Endothelial cell (in vitro differentiated cells): ENCODE results near the gene AKAP7. TPM values are rescaled to one million over a fixed set of nuclear protein-coding genes. Genes with fewer than 3 reads are reported as not detected.

Experiments
- DNase-seq: peaks from one replicate; pipeline ENCODE4 v3.0.0; 2021; ENCODE audit warnings: low spot score
- H3K27ac Mint-ChIP-seq: one replicate; pipeline ENCODE4 v1.8.0; 2021; ENCODE audit warnings: mixed read lengths, inconsistent platforms; ENCODE audit not compliant: unreplicated experiment
- H3K27me3 Mint-ChIP-seq: one replicate; pipeline ENCODE4 v1.8.0; 2021; ENCODE audit warnings: mild to moderate bottlenecking, moderate library complexity, mixed read lengths, inconsistent platforms; ENCODE audit not compliant: unreplicated experiment
- H3K36me3 Mint-ChIP-seq: one replicate; pipeline ENCODE4 v1.8.0; 2021; ENCODE audit warnings: mild to moderate bottlenecking, low read depth, mixed read lengths, inconsistent platforms; ENCODE audit not compliant: unreplicated experiment
- H3K4me1 Mint-ChIP-seq: one replicate; pipeline ENCODE4 v1.8.0; 2021; ENCODE audit warnings: mild to moderate bottlenecking, mixed read lengths, inconsistent platforms; ENCODE audit not compliant: unreplicated experiment
- H3K4me3 Mint-ChIP-seq: one replicate; pipeline ENCODE4 v1.8.0; 2021; ENCODE audit warnings: mild to moderate bottlenecking, mixed read lengths, inconsistent platforms; ENCODE audit not compliant: unreplicated experiment
- H3K9me3 Mint-ChIP-seq: one replicate; pipeline ENCODE4 v1.8.0; 2021; ENCODE audit warnings: mixed read lengths, inconsistent platforms; ENCODE audit not compliant: unreplicated experiment
- CTCF ChIP-seq: fragments of 200-600 bp; sonication (generic); IDR thresholded peaks from one replicate; pipeline ENCODE4 v1.5.0; 2021; ENCODE audit warnings: antibody characterized with exemption; ENCODE audit not compliant: unreplicated experiment
- total RNA-seq: library from RNA; stranded (reverse); fragmentation: NEBNext Ultra II Directional; extraction: Animal tissue kit (Norgen Biotek cat#: 25700); gene quantifications from one replicate; pipeline ENCODE4 v1.2.1, GENCODE V29; 2021; ENCODE audit not compliant: unreplicated experiment

Gene AKAP7
- total RNA-seq, 1 donor from 2014 or later, result 5.2 TPM

- H3K9me3 Mint-ChIP-seq, result no peaks in the 10 kb centered on the region
- H3K27ac Mint-ChIP-seq, result no peak overlapping the region
- no peak overlapping the region for H3K4me3 Mint-ChIP-seq
- H3K27me3 Mint-ChIP-seq, result no peaks in the 10 kb centered on the region
- peaks cover 4% of the 10 kb centered on the region for H3K4me1 Mint-ChIP-seq
- H3K36me3 Mint-ChIP-seq, result no peaks in the 10 kb centered on the region
- TF ChIP-seq CTCF, result no peak
- no peak for DNase-seq
Observed at GRCh38 chr6:131161987-131162386, 26.7 kb downstream of the AKAP7 start.

GRCh38 chr6:131163886-131164285 is 28.6 kb downstream of the AKAP7 start:
- Mint-ChIP-seq H3K4me3 (no peak overlapping the region), H3K9me3 (no peaks in the 10 kb centered on the region), H3K4me1 (peaks cover 4% of the 10 kb centered on the region), H3K36me3 (no peaks in the 10 kb centered on the region), H3K27me3 (no peaks in the 10 kb centered on the region), H3K27ac (no peak overlapping the region)
- TF ChIP-seq CTCF, result no peak
- DNase-seq, result no peak

GRCh38 chr6:131164506-131164905 is 29.2 kb downstream of the AKAP7 start:
- Mint-ChIP-seq H3K27ac (no peak overlapping the region), H3K4me1 (peaks cover 4% of the 10 kb centered on the region), H3K9me3 (no peaks in the 10 kb centered on the region), H3K36me3 (no peaks in the 10 kb centered on the region), H3K27me3 (no peaks in the 10 kb centered on the region), H3K4me3 (no peak overlapping the region)
- no peak for TF ChIP-seq CTCF
- DNase-seq, result no peak

- Mint-ChIP-seq H3K27ac (no peak overlapping the region), H3K9me3 (no peaks in the 10 kb centered on the region), H3K4me3 (no peak overlapping the region), H3K4me1 (peaks cover 7% of the 10 kb centered on the region), H3K27me3 (no peaks in the 10 kb centered on the region), H3K36me3 (no peaks in the 10 kb centered on the region)
- no peak for DNase-seq
- no peak for TF ChIP-seq CTCF
Observed at GRCh38 chr6:131167773-131168172, 32.5 kb downstream of the AKAP7 start.

- DNase-seq, result no peak
- no peak overlapping the region for H3K4me3 Mint-ChIP-seq
- peaks cover 6% of the 10 kb centered on the region for H3K4me1 Mint-ChIP-seq
- H3K27me3 Mint-ChIP-seq, result no peaks in the 10 kb centered on the region
- no peaks in the 10 kb centered on the region for H3K36me3 Mint-ChIP-seq
- no peaks in the 10 kb centered on the region for H3K9me3 Mint-ChIP-seq
- no peak overlapping the region for H3K27ac Mint-ChIP-seq
- TF ChIP-seq CTCF, result no peak
Observed at GRCh38 chr6:131169613-131170012, 34.3 kb downstream of the AKAP7 start.
